Stimulated activated CD4-positive, alpha-beta T cell treated with anti-CD3 and anti-CD28 coated beads, Interleukin-12 subunit alpha, Interleukin-12 subunit beta, amount 100 ng/mL, for 4 hours (primary cell): ENCODE measurements around the gene IGFBP5.

Experiments
- DNase-seq: peaks from one replicate; pipeline ENCODE4 v3.0.0-alpha.2; 2020

Gene IGFBP5

DNA sequence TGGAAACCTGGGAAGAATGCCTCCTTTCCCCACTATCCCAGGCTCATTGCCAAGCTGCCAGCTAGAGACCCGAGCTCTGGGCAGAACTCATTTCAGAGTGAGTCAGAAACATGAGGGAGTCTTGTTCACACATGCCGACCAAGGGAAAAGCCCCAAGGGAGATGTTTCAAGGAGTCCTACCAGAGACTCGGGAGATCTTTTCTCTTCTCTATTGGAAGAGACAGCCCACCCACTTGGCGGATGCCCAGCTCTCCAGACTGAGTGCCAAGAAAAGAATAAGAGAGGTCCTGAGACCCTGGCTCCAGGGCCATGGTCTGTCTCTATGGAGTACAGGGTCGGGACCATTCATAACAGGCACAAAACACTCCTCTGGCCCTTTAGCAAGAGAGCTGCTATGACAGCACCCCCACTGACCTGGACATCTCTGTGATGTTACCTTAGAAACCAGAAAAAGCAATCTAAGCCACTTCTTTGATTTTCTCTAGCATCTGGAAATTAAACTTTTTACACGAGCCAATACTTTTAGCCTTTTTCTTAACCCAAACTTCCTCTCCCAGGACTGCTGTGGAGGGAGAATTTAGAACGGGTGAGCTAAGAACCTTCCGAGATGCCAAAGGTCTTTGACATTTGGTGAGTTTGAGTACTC is 18.5 kb upstream of the IGFBP5 start:
- no peak for DNase-seq

DNA sequence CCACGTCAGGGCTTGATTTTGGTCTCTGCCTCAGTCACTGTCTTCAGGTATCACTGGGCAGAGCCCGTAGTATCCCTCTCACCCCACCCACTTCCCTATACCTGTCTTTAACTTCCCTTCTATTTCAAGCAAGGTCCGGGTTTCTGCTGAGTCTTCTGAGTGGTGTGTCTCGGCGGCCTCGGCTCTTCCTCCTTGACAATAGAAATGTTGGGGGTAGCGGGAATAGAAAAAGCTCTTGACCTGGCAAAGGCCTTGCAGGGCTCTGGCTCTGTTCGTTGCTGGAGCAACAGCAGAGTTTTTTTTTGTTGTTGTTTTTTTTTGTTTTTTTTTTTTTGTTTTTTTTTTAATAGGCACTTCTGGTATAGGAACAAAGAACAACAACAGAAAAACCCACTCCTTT is 16.0 kb upstream of the IGFBP5 start:
- DNase-seq, result no peak

DNA sequence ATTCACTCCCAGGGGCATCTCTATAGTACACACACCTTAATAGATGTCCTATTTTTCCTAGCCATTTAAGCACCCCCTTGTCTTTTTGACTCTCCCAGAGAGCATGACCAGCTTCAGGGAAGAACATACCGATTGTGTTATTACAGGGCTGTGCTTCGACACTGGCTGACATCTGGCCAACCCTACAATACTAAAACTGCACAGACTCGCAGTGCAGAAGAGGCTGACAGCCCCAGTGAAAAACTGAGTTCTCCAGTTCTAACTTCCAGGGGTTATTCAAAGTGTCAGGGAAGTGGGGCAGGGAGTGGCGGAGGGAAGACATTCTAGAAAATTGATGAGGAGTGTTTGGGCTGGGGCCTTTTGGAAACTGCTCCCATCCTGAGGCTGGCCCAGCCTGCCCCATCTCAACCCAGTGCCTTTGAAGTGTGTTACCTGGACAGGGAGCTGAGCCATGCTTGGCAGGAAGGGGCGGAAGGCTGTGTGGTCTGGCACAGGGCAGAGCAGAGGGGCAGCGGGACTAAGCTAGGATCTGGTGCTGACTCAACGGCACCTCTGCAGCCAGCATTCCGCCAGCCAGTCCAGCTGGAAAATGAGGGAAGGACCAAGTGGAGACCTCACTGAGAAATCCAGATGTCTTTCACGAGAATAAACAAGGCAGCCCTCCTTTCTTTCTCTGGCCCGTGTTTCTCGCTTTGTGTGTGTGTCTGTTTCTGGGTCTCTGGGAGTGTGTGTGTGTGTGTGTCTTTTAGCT is 15.4 kb upstream of the IGFBP5 start:
- no peak for DNase-seq

DNA sequence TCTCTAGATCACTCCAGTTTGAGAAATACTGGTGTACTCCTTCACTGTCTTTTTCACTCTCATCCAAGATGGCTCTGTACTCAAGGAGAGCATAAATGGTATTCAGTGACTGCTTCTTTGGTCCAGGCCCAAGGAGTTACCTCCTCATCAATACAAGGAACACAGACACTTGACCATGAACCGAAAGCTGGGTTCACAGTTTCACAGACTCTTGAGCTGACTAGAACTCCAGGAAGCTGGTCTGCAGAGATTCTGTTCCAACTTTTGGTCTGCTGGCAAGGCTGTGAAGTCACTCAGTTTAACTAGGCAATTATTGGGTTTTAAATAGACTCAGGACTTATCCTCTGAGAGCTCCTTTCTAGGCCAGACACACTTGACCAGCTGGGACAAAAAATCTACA is 7.4 kb upstream of the IGFBP5 start:
- DNase-seq, result no peak

DNA sequence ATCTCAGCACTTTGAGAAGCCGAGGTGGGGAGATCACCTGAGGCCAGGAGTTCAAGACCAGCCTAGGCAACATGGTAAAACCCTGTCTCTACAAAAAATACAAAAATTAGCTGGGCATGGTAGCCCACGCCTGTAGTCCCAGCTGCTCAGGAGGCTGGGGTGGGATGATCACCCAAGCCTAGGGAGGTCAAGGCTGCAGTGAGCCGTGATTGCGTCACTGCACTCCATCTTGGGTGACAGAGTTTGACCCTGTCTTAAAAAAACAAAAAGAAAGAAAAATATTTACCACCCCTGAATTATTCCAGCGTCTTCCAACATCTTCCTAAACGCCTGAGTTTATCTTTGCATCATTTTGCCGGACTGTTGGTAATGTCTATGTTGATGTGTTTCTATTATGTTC is 6.2 kb upstream of the IGFBP5 start:
- DNase-seq, result no peak

DNA sequence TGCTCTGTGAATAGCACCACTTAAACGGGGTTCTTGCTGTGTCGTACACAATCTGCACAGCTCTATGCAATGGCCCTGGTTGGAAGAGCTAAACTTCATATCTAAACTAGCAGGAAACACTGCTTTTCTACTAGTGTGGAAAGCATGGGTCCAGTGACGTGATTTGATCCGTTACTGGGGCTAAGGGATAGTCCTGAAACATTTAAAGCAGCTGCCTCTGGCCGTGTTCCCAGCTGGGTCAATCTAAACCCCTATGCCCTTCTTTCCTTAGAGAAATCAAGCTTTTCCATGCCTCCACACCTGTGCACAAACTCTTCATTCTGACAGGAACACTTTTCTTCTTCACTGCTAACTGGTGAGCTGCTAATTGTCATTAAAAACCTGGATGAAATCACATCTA is 5.4 kb upstream of the IGFBP5 start:
- DNase-seq, result no peak

DNA sequence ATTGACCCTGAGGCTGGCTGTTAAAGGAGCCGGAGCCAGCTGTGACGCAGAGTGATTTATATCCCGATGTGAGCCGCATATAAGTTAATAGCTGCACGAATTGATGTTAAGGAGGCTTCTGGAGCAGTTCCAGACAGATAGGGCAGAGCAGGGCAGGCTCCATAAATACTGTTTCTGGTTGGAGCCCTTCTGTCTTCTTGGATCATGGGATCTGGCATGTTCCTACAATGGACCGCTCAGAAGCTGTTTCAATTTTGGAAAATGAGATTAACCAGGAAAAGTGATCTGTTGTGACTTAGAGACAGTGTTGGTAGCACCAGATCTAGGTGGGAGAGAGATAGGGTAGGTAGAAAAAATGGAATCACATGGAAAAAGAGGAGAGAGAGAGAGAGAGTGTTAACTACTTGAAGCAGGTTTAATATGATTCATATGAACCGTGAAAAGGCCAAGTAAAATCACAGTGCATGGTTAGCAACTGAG is 4.8 kb upstream of the IGFBP5 start:
- DNase-seq, result no peak

DNA sequence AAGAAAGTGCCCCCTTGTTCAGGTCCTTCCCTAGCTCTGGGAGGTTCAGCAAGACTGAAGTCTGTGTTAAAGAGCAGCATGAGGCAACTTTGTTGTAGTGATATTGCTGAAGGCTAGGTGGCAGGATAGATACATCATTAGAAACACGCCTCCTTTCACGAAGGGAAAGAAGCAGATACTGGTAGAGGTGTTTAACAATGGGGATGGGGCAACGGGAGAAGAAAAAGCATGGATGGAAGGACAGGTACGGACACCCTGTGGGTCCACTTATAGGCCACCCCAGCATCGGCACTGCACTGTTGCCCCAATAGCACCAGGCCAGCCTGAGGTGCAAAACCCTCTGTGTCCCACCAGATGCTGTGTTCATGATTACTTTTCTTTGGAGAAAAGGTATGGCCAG is 3.5 kb upstream of the IGFBP5 start:
- DNase-seq, result no peak

DNA sequence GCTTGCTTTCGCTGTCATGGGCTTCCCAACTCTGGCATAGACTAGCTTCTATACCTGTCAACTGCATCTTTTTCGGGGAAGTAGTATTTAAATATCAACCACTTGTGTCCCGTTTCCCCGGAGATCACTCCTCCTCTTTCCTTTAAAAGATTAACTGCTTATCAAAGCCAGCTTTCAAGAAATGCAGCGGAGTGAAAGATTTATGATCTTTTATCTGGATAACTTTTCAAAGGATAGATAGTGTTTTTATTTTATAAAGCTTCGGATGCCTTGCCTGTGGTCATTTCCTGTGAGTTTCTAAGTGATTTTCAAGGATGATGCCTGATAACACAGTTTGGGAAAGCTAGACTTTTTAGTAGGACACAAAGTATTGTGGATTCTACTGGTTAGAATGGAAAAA is 2.9 kb upstream of the IGFBP5 start:
- no peak for DNase-seq

DNA sequence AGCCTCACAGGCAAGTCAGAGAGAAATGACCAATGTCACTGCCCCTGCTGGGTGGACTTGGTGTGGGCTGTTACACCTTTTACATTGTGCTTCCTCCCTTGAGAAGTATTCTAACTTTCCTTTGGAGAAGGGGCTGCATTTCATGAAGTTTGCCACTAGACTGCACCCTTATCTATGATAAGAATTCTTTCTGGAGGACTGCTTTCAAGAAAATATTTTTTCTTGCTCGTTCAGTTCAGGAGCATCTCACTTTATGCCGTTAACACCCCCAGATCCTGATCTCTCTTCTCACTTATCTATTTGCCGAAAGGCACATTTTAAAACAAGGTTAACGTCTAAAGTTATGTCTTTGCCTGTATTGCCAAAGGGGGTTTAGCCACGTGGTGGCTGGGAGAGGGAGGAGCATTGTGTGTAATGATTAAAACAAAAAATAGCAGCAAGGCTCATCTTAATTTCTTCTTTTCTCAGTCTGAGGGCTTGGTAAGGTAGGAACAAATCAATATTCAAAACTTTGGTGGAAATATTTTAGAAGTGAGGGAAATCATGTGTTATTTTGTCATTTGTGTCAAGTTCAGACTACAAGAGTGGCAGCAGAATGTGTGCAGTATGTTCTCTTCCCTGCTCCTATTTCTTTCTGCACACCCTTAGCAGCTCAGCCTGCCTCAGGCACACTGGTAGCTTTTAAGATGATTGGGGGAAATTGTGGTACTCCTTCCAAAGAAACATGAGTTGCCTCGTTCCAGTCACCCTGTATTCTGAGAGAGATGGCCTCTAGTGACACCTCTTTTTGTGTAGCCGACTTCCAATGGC is 1.6 kb upstream of the IGFBP5 start:
- no peak for DNase-seq

DNA sequence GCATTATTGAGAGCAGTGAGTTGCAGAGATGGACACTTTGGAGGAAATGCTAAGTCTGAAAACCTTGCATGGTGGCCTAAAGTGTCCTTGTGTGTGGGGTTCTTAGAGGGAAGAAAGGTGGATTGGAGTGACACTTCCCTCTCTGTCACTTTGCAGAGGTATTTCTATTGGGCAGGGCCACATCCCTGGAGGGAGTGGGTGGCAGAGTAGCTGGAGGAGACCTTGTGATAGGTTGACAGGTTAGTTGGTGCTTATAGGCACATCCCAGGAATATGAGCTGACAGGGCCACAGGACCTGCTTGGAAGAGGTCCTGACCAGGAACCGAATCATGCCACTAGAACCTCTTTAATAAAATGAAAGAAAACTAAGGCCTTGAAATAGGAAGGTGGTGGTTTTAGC is 972 bp upstream of the IGFBP5 start:
- DNase-seq, result no peak

DNA sequence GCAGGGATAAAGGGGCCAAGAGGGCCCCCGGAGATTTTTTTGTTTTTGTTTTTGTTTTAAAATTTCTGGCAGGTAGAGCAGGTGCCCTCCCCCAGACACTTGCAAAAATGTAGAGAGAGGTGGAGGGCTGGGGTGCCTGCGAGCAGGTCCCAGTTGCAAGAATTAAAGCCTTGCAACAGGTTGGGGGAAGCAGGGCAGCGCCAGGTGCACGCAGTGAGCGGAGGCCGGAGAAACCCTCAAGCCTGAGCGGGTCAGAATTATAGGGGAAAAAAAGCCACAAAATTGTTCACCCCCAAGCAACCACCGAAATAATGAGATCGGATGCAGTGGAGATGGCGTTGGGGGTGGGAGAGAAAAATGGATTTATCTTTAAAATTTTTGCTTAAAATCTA is 527 bp downstream of the IGFBP5 start:
- no peak for DNase-seq

DNA sequence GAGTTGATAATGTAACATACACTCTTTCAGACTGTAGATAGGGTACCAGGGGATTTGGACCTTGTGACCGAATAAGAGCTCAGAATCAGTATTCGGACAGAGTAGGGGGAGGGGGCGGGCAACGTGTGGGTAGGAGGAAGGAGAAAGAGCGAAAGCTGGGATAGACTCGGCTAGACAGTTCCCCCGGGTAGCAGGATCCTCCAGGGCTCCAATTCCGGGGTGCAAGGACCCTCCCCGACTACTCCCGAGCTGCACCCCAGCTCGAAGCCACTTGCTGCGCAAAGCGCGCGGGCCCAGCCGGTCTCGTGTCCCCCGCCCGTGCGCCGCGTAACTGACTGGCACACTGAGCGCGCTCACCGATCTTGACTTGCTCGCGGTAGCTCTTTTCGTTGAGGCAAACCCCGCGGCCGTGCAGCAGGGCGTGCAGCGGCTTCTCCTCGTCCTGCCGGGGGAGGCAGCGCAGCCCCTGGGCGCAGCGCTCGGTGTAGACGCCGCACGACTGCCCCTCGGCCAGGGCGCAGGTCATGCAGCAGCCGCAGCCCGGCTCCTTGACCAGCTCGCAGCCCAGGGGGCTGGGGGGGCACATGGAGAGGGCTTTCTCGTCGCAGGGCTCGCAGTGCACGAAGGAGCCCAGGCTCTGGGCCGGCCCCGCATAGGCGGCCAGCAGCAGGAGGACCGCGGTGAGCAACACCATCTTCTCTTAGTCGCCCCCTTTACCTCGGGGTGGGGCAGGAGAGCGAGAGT is 1.1 kb downstream of the IGFBP5 start:
- peak; percentile 34 for DNase-seq

DNA sequence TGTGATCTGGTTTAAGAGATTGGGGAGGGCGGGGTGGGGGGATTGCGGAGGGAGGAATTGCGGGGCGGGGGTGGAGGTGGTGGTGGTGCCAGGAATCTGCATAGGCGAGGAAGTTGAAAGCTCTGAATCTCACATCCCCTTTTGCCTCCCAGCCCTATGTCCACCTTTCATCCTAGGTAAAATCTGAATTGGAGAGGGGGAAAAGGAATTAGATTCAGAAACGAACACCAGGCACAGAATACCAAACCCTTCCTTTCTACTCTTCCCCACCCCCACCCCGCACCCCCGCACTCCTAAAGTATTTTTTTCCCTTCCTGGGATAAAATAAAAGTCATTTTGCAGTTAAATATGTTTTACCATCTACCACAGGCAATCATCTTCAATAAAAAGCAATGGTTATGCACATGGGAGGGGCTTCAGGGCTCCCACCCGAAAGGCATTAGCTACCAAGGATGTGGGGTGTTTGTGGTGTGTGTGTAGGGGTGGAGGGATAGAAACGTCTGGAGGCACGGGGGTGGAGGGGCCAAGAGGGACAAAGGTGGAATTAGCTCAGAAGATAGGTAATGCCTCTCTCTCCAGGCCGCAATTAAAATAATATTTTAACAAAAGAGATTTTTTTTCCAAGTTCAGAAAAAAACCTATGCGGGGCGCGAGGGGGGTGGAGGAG is 1.8 kb downstream of the IGFBP5 start:
- no peak for DNase-seq

DNA sequence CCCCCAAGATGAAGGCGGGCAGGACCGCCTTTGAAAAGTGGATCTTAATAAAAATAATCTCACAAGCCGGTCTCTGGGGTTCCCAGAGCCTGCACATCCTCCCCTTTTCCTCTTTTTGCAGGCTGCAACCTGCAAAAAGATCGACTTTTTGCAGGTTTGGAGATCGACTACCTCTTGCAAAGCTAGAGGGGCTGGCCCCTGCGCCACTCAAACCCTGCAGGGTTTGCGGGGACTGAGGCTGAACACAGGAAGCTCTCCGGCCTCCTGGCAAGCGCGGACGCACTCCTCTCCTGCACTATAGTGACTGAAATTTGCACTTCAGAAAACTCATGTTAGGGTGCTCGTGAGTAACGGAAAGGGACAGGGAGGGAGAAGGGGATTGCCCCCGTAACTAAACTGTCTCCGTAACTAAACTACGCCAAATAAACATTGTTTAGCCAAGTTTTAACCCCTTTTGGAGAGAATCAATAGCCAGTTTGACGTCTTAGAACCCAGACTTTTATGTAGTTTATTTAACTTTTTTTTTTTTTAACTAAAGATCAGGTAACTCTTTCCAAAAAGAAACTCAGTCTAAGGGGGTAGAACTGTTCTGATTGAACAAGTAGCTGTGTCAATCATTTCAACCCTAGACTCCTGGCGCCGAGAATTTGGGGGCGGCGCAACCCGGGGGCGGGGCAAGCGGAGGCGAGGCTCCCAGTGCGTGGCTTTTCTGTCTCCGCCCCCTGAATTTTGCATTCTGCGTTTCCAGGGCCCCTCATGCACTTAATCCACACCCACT is 2.5 kb downstream of the IGFBP5 start:
- DNase-seq, result peak; percentile 64

DNA sequence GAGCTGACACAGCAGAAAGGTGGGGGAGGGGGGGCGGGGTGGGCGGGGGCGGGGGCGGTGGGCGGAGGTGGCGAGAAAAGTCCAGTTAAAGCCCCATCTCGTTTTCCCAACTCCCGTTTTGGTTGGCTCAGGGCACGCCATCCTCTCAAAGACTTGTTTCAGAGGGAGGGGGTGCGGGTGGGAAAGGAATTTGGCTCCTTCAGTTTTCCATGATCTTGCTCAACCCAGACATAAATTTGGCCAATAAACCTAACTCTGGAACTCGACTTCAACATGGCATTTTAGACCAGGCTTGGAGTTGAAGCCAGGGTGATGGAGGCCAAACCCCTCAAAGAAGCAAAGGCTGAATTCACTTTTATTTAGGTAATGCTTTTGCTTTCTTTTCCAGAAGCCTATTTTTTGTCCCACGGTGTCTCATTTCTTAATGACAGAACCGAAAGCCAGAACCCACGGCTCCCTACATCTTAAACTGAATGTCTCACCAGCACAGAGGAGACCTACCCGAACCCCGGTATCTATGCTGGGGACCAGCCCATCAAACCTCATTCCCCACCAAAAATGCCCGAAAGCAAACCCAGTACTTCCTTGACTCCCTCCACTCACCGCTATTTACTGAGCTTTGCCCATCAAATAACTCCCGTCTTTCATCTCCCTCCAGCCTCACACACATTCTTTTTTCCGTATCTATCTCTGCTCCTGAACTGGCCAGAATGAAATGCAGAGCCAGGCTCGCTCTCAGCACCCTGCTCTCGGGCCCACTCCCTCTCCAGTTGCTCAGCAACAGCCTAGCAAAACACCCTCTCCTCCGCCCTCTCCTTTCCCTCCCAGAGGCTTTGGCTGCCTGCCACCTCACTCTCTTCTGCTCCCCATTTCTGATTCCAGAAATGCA is 4.3 kb downstream of the IGFBP5 start:
- no peak for DNase-seq

DNA sequence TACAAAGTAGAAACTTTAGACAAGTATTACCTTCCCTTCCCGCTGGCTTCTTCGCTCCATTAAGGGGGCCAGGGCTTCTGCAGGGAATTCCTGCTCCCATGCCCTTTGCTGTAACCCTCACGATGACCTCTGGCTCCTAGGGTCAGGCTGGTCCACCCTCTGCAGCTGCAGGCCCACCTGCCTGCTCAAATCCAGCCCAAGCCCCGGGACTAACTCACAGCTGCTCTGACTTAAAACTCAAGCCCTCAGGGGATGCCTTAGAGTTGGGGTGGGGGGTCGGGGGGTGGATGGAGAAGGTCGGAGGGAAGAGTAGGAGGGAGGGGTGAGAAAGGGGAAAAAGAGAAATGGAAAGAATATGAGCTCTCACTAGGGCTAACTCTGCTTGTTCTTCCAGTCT is 4.9 kb downstream of the IGFBP5 start:
- no peak for DNase-seq

DNA sequence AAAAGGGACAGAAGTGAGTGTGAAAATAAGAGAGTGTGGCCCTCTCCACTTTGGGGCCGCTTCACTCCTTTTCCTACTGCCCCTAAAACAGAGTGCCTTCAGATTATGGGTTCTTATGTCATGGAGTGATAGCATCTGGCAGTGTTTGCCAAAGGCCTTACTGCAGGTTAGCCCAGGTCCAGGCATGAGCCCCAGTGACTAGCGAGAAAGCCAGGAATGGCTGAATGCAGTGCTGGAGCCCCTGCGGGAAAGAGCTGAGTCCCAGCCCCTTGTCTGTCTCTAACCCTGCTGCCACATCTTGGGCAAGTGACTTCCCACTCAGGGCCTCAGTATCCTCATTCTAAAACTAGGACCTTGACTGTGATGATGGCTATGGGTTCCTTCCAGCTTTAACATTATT is 6.0 kb downstream of the IGFBP5 start:
- no peak for DNase-seq

DNA sequence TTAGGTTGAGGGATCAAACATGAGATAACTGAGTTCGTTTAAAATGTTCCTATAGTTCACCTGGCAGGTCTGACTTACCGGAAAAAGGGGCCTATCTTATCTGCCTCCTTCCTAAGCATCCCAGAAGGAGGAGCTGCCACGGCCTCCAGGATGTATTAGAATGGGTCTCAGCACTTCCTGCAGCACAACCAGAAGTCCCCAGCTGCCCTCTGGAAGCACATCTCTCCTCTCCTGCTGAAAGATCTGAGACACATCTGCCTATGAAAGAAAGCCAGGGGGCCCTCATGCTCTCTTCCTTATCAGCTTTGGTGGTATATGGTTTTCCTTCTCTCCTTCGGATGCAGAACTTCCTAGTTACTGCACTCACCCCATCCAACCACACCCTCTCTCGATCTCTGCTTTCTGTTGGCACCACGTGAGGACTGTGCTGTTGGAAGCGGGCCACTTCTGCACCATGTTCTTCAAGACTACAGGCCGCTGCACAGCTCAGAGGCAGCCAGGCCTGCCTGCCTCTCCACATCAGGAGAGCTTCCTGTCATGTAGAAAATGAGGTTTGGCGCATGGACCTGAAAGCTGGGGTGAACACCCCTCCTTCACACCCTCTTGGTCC is 6.5 kb downstream of the IGFBP5 start:
- no peak for DNase-seq

DNA sequence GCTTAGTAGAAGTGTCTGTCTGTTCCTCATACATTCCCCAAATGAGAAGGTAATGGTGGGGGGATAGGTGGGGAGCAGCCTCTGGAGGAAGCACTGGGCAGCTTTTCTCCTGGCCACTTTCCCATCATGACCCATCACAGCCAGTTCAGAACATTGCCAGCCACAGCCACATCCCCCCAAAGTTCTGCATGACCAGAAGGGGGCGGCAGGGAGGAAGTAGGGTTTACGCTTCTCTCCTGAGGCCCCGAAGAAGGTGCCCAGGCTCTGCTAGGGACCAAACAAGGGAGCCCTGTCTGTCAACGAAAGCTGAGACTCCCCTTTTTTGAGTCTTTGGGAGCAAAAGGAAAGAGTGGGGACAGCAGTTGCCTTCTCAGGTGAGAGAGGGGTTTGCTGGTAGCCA is 7.7 kb downstream of the IGFBP5 start:
- peak; percentile 19 for DNase-seq
